A549 (cell line): ENCODE measurements around the gene CFAP298. TPM values are rescaled to one million over a fixed set of nuclear protein-coding genes. Genes with fewer than 3 reads are reported as not detected.

ENCODE experiments used
- ATAC-seq, 2 experiments: fragments of 200-7000 bp in 1 of 2; fragments of >200 bp in 1 of 2; cut with Nextera tagmentation in 1 of 2; cut with Tn5 transposase in 1 of 2; 3 replicates each; pipeline versions ENCODE4 v1.8.0 to v1.9.1; 2018 to 2020; ENCODE audit warnings: mild to moderate bottlenecking in 1 of 2, moderate library complexity in 1 of 2
- CTCF ChIA-PET: fragments of 300-600 bp; sonication (Branson Sonifier 250); formaldehyde crosslinking; extraction: SDS; loops from one replicate; lab custom pipeline; 2021; ENCODE audit warnings: antibody characterized with exemption, inconsistent platforms; lab: Yijun Ruan, JAX
- POLR2A ChIA-PET: fragments of 350-600 bp; formaldehyde crosslinking; extraction: SDS; loops from one replicate; lab custom pipeline; 2021; ENCODE audit warnings: antibody characterized with exemption, inconsistent platforms; lab: Yijun Ruan, JAX
- DNase-seq, 2 experiments: peaks; one replicate each; pipeline versions ENCODE4 v3.0.0 to v3.0.0-alpha.2; 2011 to 2016; ENCODE audit warnings: low read depth in 1 of 2, low spot score in 1 of 2
- FAIRE-seq: peaks from 2 replicates; lab custom pipeline; 2011; peaks lifted over from hg19 to GRCh38; lab: Jason Lieb, UNC
- H3K27ac ChIP-seq, 2 experiments: fragments of >200 bp; sonication (Bioruptor Twin); formaldehyde crosslinking; 3 replicates each; pipeline ENCODE4 v1.5.1; 2016 to 2017
- H3K4me1 ChIP-seq: fragments of >200 bp; sonication (Bioruptor Twin); formaldehyde crosslinking; 3 replicates; pipeline ENCODE4 v1.6.1; 2016
- H3K4me2 ChIP-seq: fragments of >200 bp; sonication (Bioruptor Twin); formaldehyde crosslinking; 3 replicates; pipeline ENCODE4 v1.6.1; 2016
- H3K4me3 ChIP-seq: fragments of >200 bp; sonication (Bioruptor Twin); formaldehyde crosslinking; 3 replicates; pipeline ENCODE4 v1.5.1; 2016
- H3K9me3 ChIP-seq: fragments of >200 bp; sonication (Bioruptor Twin); formaldehyde crosslinking; 3 replicates; pipeline ENCODE4 v1.6.1; 2016
- CHD2 ChIP-seq: fragments of 150-350 bp; IDR thresholded peaks from 2 replicates; pipeline ENCODE4 v1.6.1; 2014; ENCODE audit warnings: low read length; ENCODE audit not compliant: partially characterized antibody
- CHD4 ChIP-seq: fragments of 200-600 bp; sonication (generic); IDR thresholded peaks from 2 replicates; pipeline ENCODE4 v1.6.1; 2016; ENCODE audit warnings: antibody characterized with exemption, mild to moderate bottlenecking, borderline replicate concordance
- FOSB ChIP-seq: fragments of 250-450 bp; sonication (Bioruptor Pico); IDR thresholded peaks from 2 replicates; pipeline ENCODE4 v1.5.0; 2020; ENCODE audit warnings: mild to moderate bottlenecking, moderate library complexity
- HDAC2 ChIP-seq: fragments of 200-600 bp; sonication (generic); IDR thresholded peaks from 2 replicates; pipeline ENCODE4 v1.6.1; 2016
- HEYL ChIP-seq: fragments of 250-450 bp; sonication (Bioruptor Pico); IDR thresholded peaks from 2 replicates; pipeline ENCODE4 v1.8.0; 2021; ENCODE audit warnings: mild to moderate bottlenecking, moderate library complexity
- HOXB13 ChIP-seq: fragments of 250-450 bp; sonication (Bioruptor Pico); IDR thresholded peaks from 2 replicates; pipeline ENCODE4 v1.5.0; 2020; ENCODE audit warnings: low read depth, mild to moderate bottlenecking, moderate library complexity
- POLR2AphosphoS2 ChIP-seq: conservative IDR thresholded peaks from 2 replicates; pipeline ENCODE4 v1.6.1; 2012; ENCODE audit warnings: low read length, improper control_type of control experiment, inconsistent platforms
- WGBS: methylation state at CpG from one replicate; pipeline ENCODE4 v1.1.6; 2017; ENCODE audit errors: missing lambda C conversion rate; 5-methylcytosine and 5-hydroxymethylcytosine counted together
- polyA plus RNA-seq, 4 experiments: library from polyadenylated mRNA; depleted of rRNA in 3 of 4; stranded (reverse); fragments of >200 nt; fragmentation: RNase III in 1 of 4; extraction: RNeasy Plus Mini Kit Qiagen cat#74134 plus additional on column Dnase treatment in 1 of 4; gene quantifications; 2 replicates in 3 of 4; 3 replicates in 1 of 4; pipeline ENCODE4 v1.2.3, GENCODE V29; 2011 to 2017
- small RNA-seq, 6 experiments: library from RNA; depleted of rRNA; stranded (forward); fragments of <200 nt; gene quantifications; one replicate each; pipeline ENCODE3, GENCODE V24; 2012
- TF ChIP-seq, protein P1 (sequence below): fragments of 150-350 bp; IDR thresholded peaks from 2 replicates; pipeline ENCODE4 v1.6.1; 2014; ENCODE audit warnings: low read depth, mild to moderate bottlenecking, low read length

CFAP298 gene
- polyA plus RNA-seq, 2 of the 4 experiments (the other 2 are of a cell fraction) = 35.6 to 42.3 TPM

DNA sequence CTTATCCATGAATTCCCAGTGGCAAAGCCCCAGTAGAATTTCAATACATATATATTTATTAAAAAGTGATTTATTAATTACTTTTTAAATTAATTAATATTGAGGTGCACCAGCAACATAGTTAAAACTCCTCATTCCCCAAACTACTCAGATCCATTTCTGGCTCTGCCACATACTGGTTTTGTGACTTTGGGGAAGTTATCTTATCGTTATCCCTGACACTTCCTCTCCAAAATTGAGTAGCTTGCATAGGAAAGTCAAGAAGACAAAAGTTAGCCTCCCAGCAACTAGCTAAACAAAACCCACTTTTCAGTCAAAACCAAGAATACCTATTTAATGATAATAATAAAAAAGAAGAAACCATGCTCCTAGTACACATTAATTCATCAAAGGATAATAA lies 62.7 kb downstream of the CFAP298 start:
- no peaks in the 10 kb centered on the region for H3K4me1 ChIP-seq
- TF ChIP-seq HEYL (CRISPR knock-in tag) (no peak), HOXB13 (CRISPR knock-in tag) (no peak), POLR2AphosphoS2 (no peak), HDAC2 (no peak), CHD2 (no peak), CHD4 (no peak), FOSB (CRISPR knock-in tag) (no peak)
- TF ChIP-seq, protein P1, sequence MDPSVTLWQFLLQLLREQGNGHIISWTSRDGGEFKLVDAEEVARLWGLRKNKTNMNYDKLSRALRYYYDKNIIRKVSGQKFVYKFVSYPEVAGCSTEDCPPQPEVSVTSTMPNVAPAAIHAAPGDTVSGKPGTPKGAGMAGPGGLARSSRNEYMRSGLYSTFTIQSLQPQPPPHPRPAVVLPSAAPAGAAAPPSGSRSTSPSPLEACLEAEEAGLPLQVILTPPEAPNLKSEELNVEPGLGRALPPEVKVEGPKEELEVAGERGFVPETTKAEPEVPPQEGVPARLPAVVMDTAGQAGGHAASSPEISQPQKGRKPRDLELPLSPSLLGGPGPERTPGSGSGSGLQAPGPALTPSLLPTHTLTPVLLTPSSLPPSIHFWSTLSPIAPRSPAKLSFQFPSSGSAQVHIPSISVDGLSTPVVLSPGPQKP = no peak
- TF ChIP-seq, all 56 proteins: peak for 0
- DNase-seq = no peak
- no peak for FAIRE-seq
- Histone ChIP-seq H3K4me2 (no peak overlapping the region), H3K9me3 (no peaks in the 10 kb centered on the region), H3K27ac (no peak overlapping the region), H3K4me3 (no peak overlapping the region)
- WGBS = 83% methylated on average over 1 of the region's 1 CpG
- CTCF ChIA-PET = interaction anchor here (1.6 to 1.7 kb wide), 2 partner anchors 19 to 21 kb away, joined by 4 to 6 read pairs; no protein-coding TSS in a partner anchor
- POLR2A ChIA-PET = no interaction called here
- ATAC-seq = no peak

Small RNAs within 50 kb of the gene (small RNA-seq; reads per million reads assigned to genes)
- gene RNA5SP490 = 0 reads per million in 6 experiments

Other genes with a start within 250 kb of the CFAP298 start
- gene URB1, start 219.4 kb downstream of the CFAP298 start, polyA plus RNA-seq (2011; rRNA removed) = 8.7 and 9.0 TPM in 2 replicates
- gene URB1, start 219.4 kb downstream of the CFAP298 start, polyA plus RNA-seq (2017; fragmentation: RNase III; extraction: RNeasy Plus Mini Kit Qiagen cat#74134 plus additional on column Dnase treatment) = 9.5 to 10.3 TPM (median 10.1 TPM) in 3 replicates
- 41.1 and 45.5 TPM in 2 replicates for gene EVA1C, start 199.7 kb downstream of the CFAP298 start, polyA plus RNA-seq (2011; rRNA removed)
- gene EVA1C, start 199.7 kb downstream of the CFAP298 start, polyA plus RNA-seq (2017; fragmentation: RNase III; extraction: RNeasy Plus Mini Kit Qiagen cat#74134 plus additional on column Dnase treatment) = 42.3 to 50.4 TPM (median 48.0 TPM) in 3 replicates
- 1.2 TPM in 2 replicates for gene TCP10L, start 26.9 kb downstream of the CFAP298 start, polyA plus RNA-seq (2011; rRNA removed)
- 0.30 to 0.62 TPM (median 0.54 TPM) in 3 replicates for gene TCP10L, start 26.9 kb downstream of the CFAP298 start, polyA plus RNA-seq (2017; fragmentation: RNase III; extraction: RNeasy Plus Mini Kit Qiagen cat#74134 plus additional on column Dnase treatment)
- gene SYNJ1, start 115.6 kb upstream of the CFAP298 start, polyA plus RNA-seq (2011; rRNA removed) = 3.6 and 3.8 TPM in 2 replicates
- 2.2 to 2.4 TPM (median 2.3 TPM) in 3 replicates for gene SYNJ1, start 115.6 kb upstream of the CFAP298 start, polyA plus RNA-seq (2017; fragmentation: RNase III; extraction: RNeasy Plus Mini Kit Qiagen cat#74134 plus additional on column Dnase treatment)
- 36.0 and 43.7 TPM in 2 replicates for gene PAXBP1, start 159.4 kb upstream of the CFAP298 start, polyA plus RNA-seq (2011; rRNA removed)
- gene PAXBP1, start 159.4 kb upstream of the CFAP298 start, polyA plus RNA-seq (2017; fragmentation: RNase III; extraction: RNeasy Plus Mini Kit Qiagen cat#74134 plus additional on column Dnase treatment) = 16.1 to 19.9 TPM (median 17.9 TPM) in 3 replicates